ENCODE measurements around the gene DNAH14. TPM values are rescaled to one million over a fixed set of nuclear protein-coding genes. Genes with fewer than 3 reads are reported as not detected.
"Not testable (repeated sequence)": the region's sequence is repeated elsewhere in the genome, so short reads cannot be mapped to it uniquely, and the experiment has no call there.

Gene DNAH14
- total and polyA plus RNA-seq, 10 of the 15 experiments (the other 5 are each of a cell fraction or from before 2014, with no cell fraction given): 2.0 to 7.9 (median 4.8) TPM

- ATAC-seq; SMC1A ChIA-PET (ENCODE audit: uncharacterized antibody, unreplicated experiment); in situ Hi-C loops (cut with MboI); RAD21 ChIA-PET (ENCODE audit: unreplicated experiment); H3K4me3 ChIP-seq; intact Hi-C loops (cut with micrococcal nuclease; ENCODE audit: unreplicated experiment); DNase-seq (ENCODE audit: low read depth, low spot score); H3K27me3 ChIP-seq (replicated peaks in 1 of 2; ENCODE audit: control insufficient read depth in 2 of 2, insufficient read depth in 2 of 2, low read length in 1 of 2); H2AFZ ChIP-seq (ENCODE audit: control insufficient read depth, low read depth, low read length); H4K20me1 ChIP-seq (ENCODE audit: control insufficient read depth, insufficient read depth); FAIRE-seq; POLR2A ChIA-PET; BruUV-seq (replicated peaks); H3K4me1 ChIP-seq (ENCODE audit: control insufficient read depth, insufficient read depth, low read length); H3K79me2 ChIP-seq (ENCODE audit: control insufficient read depth, insufficient read depth, low read length); H3K36me3 ChIP-seq (ENCODE audit: control insufficient read depth in 2 of 2, insufficient read depth in 2 of 2, low read length in 1 of 2); H3K27ac ChIP-seq (ENCODE audit: control insufficient read depth, insufficient read depth); H3K9me3 ChIP-seq (replicated peaks; ENCODE audit: control insufficient read depth, insufficient read depth, low read length); H3K4me2 ChIP-seq (ENCODE audit: control insufficient read depth, insufficient read depth); H3K9ac ChIP-seq (ENCODE audit: control insufficient read depth, insufficient read depth, low read length): not testable (repeated sequence)
- CTCF ChIA-PET: interaction anchor here (1.6 kb wide), 1 partner anchor 24 kb away, joined by 4 read pairs; no protein-coding TSS in a partner anchor
- 51% methylated on average over 6 of the region's 6 CpGs for WGBS (ENCODE audit: insufficient coverage, insufficient replicate concordance, low lambda C conversion rate, missing lambda C conversion rate)
These were observed 16.8 kb downstream of the DNAH14 start for GRCh38 chr1:224946349-224946691.

GRCh38 chr1:224957696-224958095 is 28.2 kb downstream of the DNAH14 start:
- ChIA-PET SMC1A (ENCODE audit: uncharacterized antibody, unreplicated experiment) (no interaction called here), POLR2A (no interaction called here), CTCF (no interaction called here), RAD21 (ENCODE audit: unreplicated experiment) (no interaction called here)
- in situ Hi-C loops (cut with MboI) (no loop called here), intact Hi-C loops (cut with micrococcal nuclease; ENCODE audit: unreplicated experiment) (no loop called here)
- H2AFZ ChIP-seq (ENCODE audit: control insufficient read depth, low read depth, low read length): no peak overlapping the region
- TF ChIP-seq RBBP5 (conservative IDR thresholded peaks at IDR 0.05) (no peak), USF1 (IDR thresholded peaks at IDR 0.05; ENCODE audit: borderline replicate concordance, extremely low read length, insufficient read depth, low read depth, low read length) (no peak), CHD4 (IDR thresholded peaks at IDR 0.05) (no peak), PBX3 (IDR thresholded peaks at IDR 0.05; ENCODE audit: insufficient replicate concordance, low read depth, low read length) (no peak), SREBF2 (IDR thresholded peaks at IDR 0.05; ENCODE audit: low read length) (no peak), JUNB (IDR thresholded peaks at IDR 0.05) (no peak), LARP7 (IDR thresholded peaks at IDR 0.05) (no peak)
- no peak for FAIRE-seq
- 0% methylated on average over 3 of the region's 3 CpGs for WGBS (ENCODE audit: insufficient coverage, insufficient replicate concordance, low lambda C conversion rate, missing lambda C conversion rate)
- no peak for DNase-seq (ENCODE audit: low read depth, low spot score)
- no peaks in the 10 kb centered on the region for H3K79me2 ChIP-seq (ENCODE audit: control insufficient read depth, insufficient read depth, low read length)
- H3K27me3 ChIP-seq (replicated peaks in 1 of 2; ENCODE audit: control insufficient read depth in 2 of 2, insufficient read depth in 2 of 2, low read length in 1 of 2): no peaks in the 10 kb centered on the region
- H3K4me1 ChIP-seq (ENCODE audit: control insufficient read depth, insufficient read depth, low read length): no peaks in the 10 kb centered on the region
- H4K20me1 ChIP-seq (ENCODE audit: control insufficient read depth, insufficient read depth): no peaks in the 10 kb centered on the region
- ATAC-seq: no peak
- no peak overlapping the region for H3K4me2 ChIP-seq (ENCODE audit: control insufficient read depth, insufficient read depth)
- no peak overlapping the region for H3K9ac ChIP-seq (ENCODE audit: control insufficient read depth, insufficient read depth, low read length)
- no peaks in the 10 kb centered on the region for H3K36me3 ChIP-seq (ENCODE audit: control insufficient read depth in 2 of 2, insufficient read depth in 2 of 2, low read length in 1 of 2)
- H3K27ac ChIP-seq (ENCODE audit: control insufficient read depth, insufficient read depth): no peak overlapping the region
- H3K4me3 ChIP-seq: no peak overlapping the region
- BruUV-seq (replicated peaks): no TSS peak
- no peaks in the 10 kb centered on the region for H3K9me3 ChIP-seq (replicated peaks; ENCODE audit: control insufficient read depth, insufficient read depth, low read length)

Measured in GM12878 (cell line).